GM19025 (cell line): ENCODE results near the gene ENAH.

Source experiments
- ATAC-seq: cut with Tn5 transposase; IDR thresholded peaks from one replicate; pipeline ENCODE4 v1.9.1; 2021; ENCODE audit warnings: mild to moderate bottlenecking, low read depth, moderate library complexity; ENCODE audit not compliant: unreplicated experiment

The ENAH gene

GRCh38 chr1:225445639-225446594, 207.0 kb downstream of the ENAH start:
- ATAC-seq, result no peak

DNA sequence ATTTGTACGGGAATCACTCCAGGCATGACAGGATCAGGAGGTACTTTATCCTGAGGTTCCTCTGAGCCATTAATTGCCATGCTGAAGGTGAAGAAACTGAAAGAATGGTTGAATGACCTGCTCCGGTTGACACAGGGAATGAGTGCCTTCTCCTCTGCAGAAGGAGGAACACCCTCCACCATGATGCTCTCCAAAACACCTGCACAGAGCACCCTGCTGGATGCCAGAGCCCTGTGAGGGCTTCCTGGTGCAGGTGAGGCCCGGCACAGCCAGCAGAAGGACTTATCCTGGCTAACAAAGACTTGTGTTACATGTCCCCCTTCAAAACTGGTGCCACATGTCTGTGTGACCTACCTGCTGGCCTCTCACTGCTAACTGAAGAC, 210.8 kb downstream of the ENAH start:
- ATAC-seq, result no peak

DNA sequence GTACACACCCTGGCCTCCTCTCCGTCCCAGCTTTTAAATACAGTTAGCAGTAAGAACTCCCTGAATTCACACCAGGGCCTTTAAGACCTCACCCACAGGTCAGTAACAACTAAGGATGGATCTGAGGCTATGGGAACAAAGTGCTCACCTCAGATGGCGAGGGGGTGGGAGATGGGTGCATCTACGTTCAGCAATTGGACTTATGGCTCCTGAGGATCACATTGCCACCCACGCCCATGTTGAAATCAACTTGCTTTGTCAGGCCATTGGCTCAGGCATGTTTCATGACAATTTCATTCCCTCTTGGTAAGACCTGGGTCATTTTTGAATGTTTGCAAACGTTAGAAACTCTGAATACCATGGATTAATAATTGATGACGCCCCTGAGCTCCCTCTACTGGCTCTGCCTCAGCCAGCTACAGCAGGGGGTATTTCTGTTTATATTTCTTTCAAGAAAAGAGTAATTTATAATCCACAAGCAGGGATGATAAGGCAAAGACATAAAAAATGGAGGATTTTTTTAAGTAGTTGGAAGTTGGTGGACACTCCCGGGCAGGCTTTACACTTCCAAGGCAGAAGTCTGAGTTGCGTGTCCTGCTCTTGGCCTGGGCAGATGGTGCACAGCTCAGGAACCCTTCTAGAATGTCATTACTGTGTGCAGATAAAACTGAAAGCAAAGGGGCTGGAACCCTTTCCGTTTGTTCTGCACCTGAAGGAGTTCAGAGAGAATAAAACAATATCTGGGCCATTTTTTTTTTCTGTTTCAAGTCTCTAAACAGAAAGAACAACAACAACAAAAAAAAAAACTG, 211.4 kb downstream of the ENAH start:
- ATAC-seq, result peak; percentile 35

GRCh38 chr1:225440380-225441221, 212.3 kb downstream of the ENAH start:
- ATAC-seq, result no peak

DNA sequence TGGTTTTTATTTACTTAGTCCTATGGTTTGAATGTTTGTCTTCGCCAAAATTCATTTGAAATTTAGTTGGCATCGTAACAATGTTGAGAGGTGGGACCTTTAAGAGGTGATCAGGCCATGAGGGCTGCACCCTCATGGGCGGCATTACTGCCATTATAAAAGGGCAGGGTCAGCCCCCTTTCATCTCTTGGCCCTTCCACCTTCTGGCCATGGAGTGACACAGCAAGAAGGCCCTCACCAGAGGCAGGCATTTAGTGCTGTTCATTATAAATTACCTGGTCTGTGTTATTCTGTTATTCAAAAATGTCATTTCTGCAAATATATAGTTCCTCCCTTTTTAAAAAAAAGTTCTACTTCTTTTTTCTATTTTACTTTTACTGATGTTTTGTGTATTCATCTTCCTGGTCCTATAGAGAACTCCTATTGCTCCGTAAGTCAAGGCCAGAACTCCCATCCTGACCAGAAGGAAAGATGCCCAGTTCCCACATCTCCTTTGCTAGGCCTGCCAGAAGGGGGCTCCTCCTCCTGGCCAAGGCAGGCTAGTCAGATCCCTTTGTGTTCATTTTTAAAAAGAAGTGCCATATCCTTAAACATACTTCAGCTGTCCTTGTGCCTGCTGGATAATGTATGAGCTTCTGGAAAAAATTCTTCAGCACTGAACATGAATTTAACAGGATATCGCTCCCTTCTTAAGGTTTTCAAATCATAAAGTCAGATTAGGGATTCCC, 215.0 kb downstream of the ENAH start:
- ATAC-seq, result no peak
